GM23248 (cell line): ENCODE data around the gene LKAAEAR1. TPM values are rescaled to one million over a fixed set of nuclear protein-coding genes. Genes with fewer than 3 reads are reported as not detected.

Source experiments
- DNase-seq: peaks from one replicate; pipeline ENCODE4 v3.0.0-alpha.2; 2015
- H2AFZ ChIP-seq: fragments of 200-600 bp; sonication (generic); 2 replicates; pipeline ENCODE4 v1.6.1; 2016; ENCODE audit warnings: antibody characterized with exemption
- H3F3A ChIP-seq: fragments of 200-600 bp; sonication (generic); 2 replicates; pipeline ENCODE4 v1.6.1; 2016; ENCODE audit warnings: mild to moderate bottlenecking, antibody characterized with exemption, mixed run types; ENCODE audit not compliant: insufficient read depth
- H3K27ac ChIP-seq: fragments of 200-600 bp; sonication (generic); 2 replicates; pipeline ENCODE4 v1.5.1; 2016; ENCODE audit warnings: mild to moderate bottlenecking
- H3K27me3 ChIP-seq: fragments of 200-600 bp; sonication (generic); replicated peaks from 2 replicates; pipeline ENCODE4 v1.6.1; 2016; ENCODE audit warnings: mild to moderate bottlenecking; ENCODE audit not compliant: insufficient read depth
- H3K36me3 ChIP-seq: fragments of 200-600 bp; sonication (generic); 2 replicates; pipeline ENCODE4 v1.6.1; 2016; ENCODE audit warnings: low read depth, mild to moderate bottlenecking
- H3K4me1 ChIP-seq: fragments of 200-600 bp; sonication (generic); 2 replicates; pipeline ENCODE4 v1.6.1; 2016; ENCODE audit warnings: mild to moderate bottlenecking; ENCODE audit not compliant: insufficient read depth
- H3K4me2 ChIP-seq: fragments of 200-600 bp; sonication (generic); one replicate; pipeline ENCODE4 v1.6.1; 2016; ENCODE audit warnings: mild to moderate bottlenecking; ENCODE audit not compliant: unreplicated experiment
- H3K4me3 ChIP-seq: fragments of 200-600 bp; sonication (generic); 2 replicates; pipeline ENCODE4 v1.5.1; 2016; ENCODE audit warnings: mild to moderate bottlenecking
- H3K79me2 ChIP-seq: fragments of 200-600 bp; sonication (generic); 2 replicates; pipeline ENCODE4 v1.6.1; 2016; ENCODE audit warnings: mild to moderate bottlenecking; ENCODE audit not compliant: insufficient read depth
- H3K9ac ChIP-seq: fragments of 200-600 bp; sonication (generic); 2 replicates; pipeline ENCODE4 v1.6.1; 2016; ENCODE audit warnings: mild to moderate bottlenecking
- H3K9me2 ChIP-seq: fragments of 200-600 bp; sonication (generic); 2 replicates; pipeline ENCODE4 v1.6.1; 2016; ENCODE audit warnings: mixed run types, mild to moderate bottlenecking, moderate library complexity; ENCODE audit not compliant: insufficient read depth
- H3K9me3 ChIP-seq: fragments of 200-600 bp; sonication (generic); one replicate; pipeline ENCODE4 v1.6.1; 2017; ENCODE audit warnings: low read depth
- H4K20me1 ChIP-seq: fragments of 200-600 bp; sonication (generic); 2 replicates; pipeline ENCODE4 v1.6.0; 2016; ENCODE audit not compliant: insufficient read depth
- EZH2 ChIP-seq: fragments of 200-600 bp; sonication (generic); IDR thresholded peaks from 2 replicates; pipeline ENCODE4 v1.6.1; 2018; ENCODE audit warnings: antibody characterized with exemption, mild to moderate bottlenecking; ENCODE audit not compliant: insufficient read depth, poor library complexity, severe bottlenecking
- EZH2phosphoT487 ChIP-seq: fragments of 200-600 bp; sonication (generic); IDR thresholded peaks from 2 replicates; pipeline ENCODE4 v1.6.1; 2018; ENCODE audit warnings: antibody characterized with exemption, moderate library complexity, mild to moderate bottlenecking, low read depth; ENCODE audit not compliant: insufficient read depth
- WGBS, 2 experiments: methylation state at CpG; one replicate each; pipeline ENCODE4 v1.1.6; 2015 to 2017; ENCODE audit warnings: low lambda C conversion rate in 2 of 2, low coverage in 1 of 2; ENCODE audit errors: missing lambda C conversion rate in 2 of 2; 5-methylcytosine and 5-hydroxymethylcytosine counted together
- in situ Hi-C: fragments of 300-500 bp; cut with MboI; formaldehyde crosslinking; loops from 2 replicates; pipeline ENCODE4 v1.15.0; 2020
- polyA plus RNA-seq: library from polyadenylated mRNA; unstranded; fragments of >200 nt; fragmentation: Nextera tagmentation; extraction: Ambion mirVana; gene quantifications from 2 replicates; pipeline ENCODE4 v1.2.1, GENCODE V29; 2016
- total RNA-seq: library from RNA; depleted of rRNA; stranded (reverse); fragments of >200 nt; shearing (Covaris generic); gene quantifications from 2 replicates; pipeline ENCODE4 v1.2.3, GENCODE V29; 2014; rRNA removed

Gene LKAAEAR1
- total RNA-seq, result 3.7 TPM in 1 of 2 replicates, not detected in the other
- polyA plus RNA-seq, result 0.59 TPM in 1 of 2 replicates, not detected in the other

GRCh38 chr20:64083804-64084684 is at the start of gene LKAAEAR1:
Gene LKAAEAR1 (minus strand): TSS chr20:64084398. CDS start chr20:64084219, 179 bp downstream.
- Histone ChIP-seq H2AFZ (peak within 1 kb of the TSS; percentile 70), H3K9ac (no peak within 1 kb of the TSS), H3K9me2 (no peaks in the 10 kb centered on the region), H4K20me1 (no peaks in the 10 kb centered on the region), H3K27ac (no peak within 1 kb of the TSS), H3K9me3 (no peaks in the 10 kb centered on the region), H3K4me1 (no peaks in the 10 kb centered on the region), H3K36me3 (no peaks in the 10 kb centered on the region), H3F3A (no peaks in the 10 kb centered on the region), H3K79me2 (no peaks in the 10 kb centered on the region), H3K4me3 (peak within 1 kb of the TSS; percentile 66), H3K27me3 (peaks cover 4% of the 10 kb centered on the region; the same call in 1 of the 2 replicates), H3K4me2 (peak within 1 kb of the TSS; percentile 49)
- TF ChIP-seq EZH2 (peak; percentile 87), EZH2phosphoT487 (no peak)
- peak; percentile 29 for DNase-seq
- in situ Hi-C loops, result no loop called here
- 4 to 6% methylated on average over 71 to 73 of the region's 86 CpGs for WGBS, 2 experiments

- no peak overlapping the region for H3K4me2 ChIP-seq
- peak; percentile 27 for DNase-seq
- H3K4me3 ChIP-seq, result no peak overlapping the region
- no peaks in the 10 kb centered on the region for H4K20me1 ChIP-seq
- H3K4me1 ChIP-seq, result no peaks in the 10 kb centered on the region
- H3K9me3 ChIP-seq, result no peaks in the 10 kb centered on the region
- 58 to 69% methylated on average over 4 of the region's 4 CpGs for WGBS, 2 experiments
- no peak overlapping the region for H2AFZ ChIP-seq
- no peaks in the 10 kb centered on the region for H3F3A ChIP-seq
- H3K9ac ChIP-seq, result no peak overlapping the region
- no peaks in the 10 kb centered on the region for H3K9me2 ChIP-seq
- H3K79me2 ChIP-seq, result no peaks in the 10 kb centered on the region
- in situ Hi-C loops, result no loop called here
- H3K27ac ChIP-seq, result no peak overlapping the region
- no peaks in the 10 kb centered on the region for H3K36me3 ChIP-seq
- H3K27me3 ChIP-seq, result peaks cover 14% of the 10 kb centered on the region
- TF ChIP-seq EZH2 (no peak), EZH2phosphoT487 (no peak)
Measured at GRCh38 chr20:64131406-64131805, 47.2 kb upstream of the LKAAEAR1 start.

- no peaks in the 10 kb centered on the region for H3F3A ChIP-seq
- H2AFZ ChIP-seq, result no peak overlapping the region
- H3K4me2 ChIP-seq, result no peak overlapping the region
- H3K27me3 ChIP-seq, result peaks cover 14% of the 10 kb centered on the region
- in situ Hi-C loops, result no loop called here
- no peak overlapping the region for H3K27ac ChIP-seq
- no peak for DNase-seq
- H3K9me3 ChIP-seq, result no peaks in the 10 kb centered on the region
- 72 to 82% methylated on average over 10 of the region's 10 CpGs for WGBS, 2 experiments
- no peak overlapping the region for H3K9ac ChIP-seq
- H3K9me2 ChIP-seq, result no peaks in the 10 kb centered on the region
- TF ChIP-seq EZH2 (no peak), EZH2phosphoT487 (no peak)
- H3K79me2 ChIP-seq, result no peaks in the 10 kb centered on the region
- no peak overlapping the region for H3K4me3 ChIP-seq
- no peaks in the 10 kb centered on the region for H3K4me1 ChIP-seq
- H3K36me3 ChIP-seq, result no peaks in the 10 kb centered on the region
- H4K20me1 ChIP-seq, result no peaks in the 10 kb centered on the region
Measured at GRCh38 chr20:64130876-64131275, 46.7 kb upstream of the LKAAEAR1 start.

GRCh38 chr20:64130271-64130670 is 46.1 kb upstream of the LKAAEAR1 start:
- Histone ChIP-seq H3K27me3 (peaks cover 14% of the 10 kb centered on the region), H3K9me2 (no peaks in the 10 kb centered on the region), H2AFZ (no peak overlapping the region), H3K27ac (no peak overlapping the region), H3K4me1 (no peaks in the 10 kb centered on the region), H3K9me3 (no peaks in the 10 kb centered on the region), H3K36me3 (no peaks in the 10 kb centered on the region), H4K20me1 (no peaks in the 10 kb centered on the region), H3K4me2 (no peak overlapping the region), H3F3A (no peaks in the 10 kb centered on the region), H3K79me2 (no peaks in the 10 kb centered on the region), H3K4me3 (no peak overlapping the region), H3K9ac (no peak overlapping the region)
- no peak for TF ChIP-seq EZH2phosphoT487
- TF ChIP-seq EZH2, result no peak
- in situ Hi-C loops, result no loop called here
- no peak for DNase-seq
- 34 to 43% methylated on average over 5 of the region's 5 CpGs for WGBS, 2 experiments
